Measurements from ENCODE around the gene PWWP2B. TPM values are rescaled to one million over a fixed set of nuclear protein-coding genes. Genes with fewer than 3 reads are reported as not detected.

Gene PWWP2B
- total and polyA plus RNA-seq, 2 of the 8 experiments (the other 6 are each of a cell fraction or from before 2014, with no cell fraction given), result 5.3 to 10.8 TPM

- TF ChIP-seq TCF12 (IDR thresholded peaks at IDR 0.05; ENCODE audit: low read depth, low read length) (no peak), RNF2 (IDR thresholded peaks at IDR 0.05; ENCODE audit: borderline replicate concordance, low read depth, low read length, missing control alignments, poor library complexity, severe bottlenecking) (no peak), CHD2 (IDR thresholded peaks at IDR 0.05; ENCODE audit: low read length) (no peak), KDM1A (IDR thresholded peaks at IDR 0.05; ENCODE audit: borderline replicate concordance, low read length) (no peak), RBBP5 (IDR thresholded peaks at IDR 0.05; ENCODE audit: borderline replicate concordance, low read depth, low read length) (no peak), CTCF (IDR thresholded peaks at IDR 0.05; ENCODE audit: control extremely low read depth in 1 of 3, insufficient read depth in 1 of 3, low read depth in 1 of 3, low read length in 3 of 3) (peak in 2 of 3 experiments; percentile 86 to 92; a peak in 3 of 4 replicates), RAD21 (IDR thresholded peaks at IDR 0.05 in 1 of 2, conservative IDR thresholded peaks at IDR 0.05 in 1 of 2; ENCODE audit: low read depth in 2 of 2, low read length in 2 of 2) (peak; percentile 91 to 92), SAP30 (IDR thresholded peaks at IDR 0.05; ENCODE audit: insufficient read depth, insufficient replicate concordance, low read length) (no peak), KDM4A (IDR thresholded peaks at IDR 0.05; ENCODE audit: low read depth, low read length, severe bottlenecking) (no peak), BACH1 (IDR thresholded peaks at IDR 0.05; ENCODE audit: low read length) (no peak), ATF2 (IDR thresholded peaks at IDR 0.05; ENCODE audit: low read length) (no peak), POLR2AphosphoS5 (IDR thresholded peaks at IDR 0.05; ENCODE audit: low read depth, low read length) (no peak), EGR1 (IDR thresholded peaks at IDR 0.05; ENCODE audit: borderline replicate concordance, low read depth, low read length) (no peak), CTBP2 (IDR thresholded peaks at IDR 0.05; ENCODE audit: borderline replicate concordance, insufficient read depth, insufficient read length, low read length) (no peak), CBX8 (IDR thresholded peaks at IDR 0.05; ENCODE audit: borderline replicate concordance, low read depth, low read length) (no peak), NRF1 (IDR thresholded peaks at IDR 0.05; ENCODE audit: low read depth, low read length) (no peak), SP2 (IDR thresholded peaks at IDR 0.05; ENCODE audit: low read length) (no peak), USF2 (IDR thresholded peaks at IDR 0.05; ENCODE audit: low read length) (no peak)
Measured at GRCh38 chr10:132458586-132459300, 61.7 kb downstream of the PWWP2B start (continued).

Data from H1 (cell line).